GM19023 (cell line): ENCODE data around the gene SYNJ2.

ENCODE experiments used
- ATAC-seq: cut with Tn5 transposase; IDR thresholded peaks from one replicate; pipeline ENCODE4 v1.9.1; 2021; ENCODE audit warnings: mild to moderate bottlenecking, moderate library complexity; ENCODE audit not compliant: unreplicated experiment

Gene SYNJ2

DNA sequence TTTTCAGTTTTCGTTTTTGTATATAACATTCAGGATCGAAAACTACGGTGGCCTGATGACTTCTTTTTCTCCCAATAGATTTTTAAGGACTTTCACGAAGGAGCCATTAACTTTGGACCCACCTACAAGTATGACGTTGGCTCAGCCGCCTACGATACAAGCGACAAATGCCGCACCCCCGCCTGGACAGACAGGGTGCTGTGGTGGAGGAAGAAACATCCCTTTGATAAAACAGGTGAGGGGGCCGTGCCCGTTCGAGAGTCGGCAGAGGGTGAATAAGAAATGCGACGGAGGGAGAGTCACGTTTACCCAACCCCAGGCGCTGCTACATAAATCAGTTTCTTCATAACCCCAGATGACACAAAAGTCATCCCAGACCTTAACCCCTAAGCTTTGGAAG, 94.9 kb downstream of the SYNJ2 start:
- ATAC-seq = no peak

DNA sequence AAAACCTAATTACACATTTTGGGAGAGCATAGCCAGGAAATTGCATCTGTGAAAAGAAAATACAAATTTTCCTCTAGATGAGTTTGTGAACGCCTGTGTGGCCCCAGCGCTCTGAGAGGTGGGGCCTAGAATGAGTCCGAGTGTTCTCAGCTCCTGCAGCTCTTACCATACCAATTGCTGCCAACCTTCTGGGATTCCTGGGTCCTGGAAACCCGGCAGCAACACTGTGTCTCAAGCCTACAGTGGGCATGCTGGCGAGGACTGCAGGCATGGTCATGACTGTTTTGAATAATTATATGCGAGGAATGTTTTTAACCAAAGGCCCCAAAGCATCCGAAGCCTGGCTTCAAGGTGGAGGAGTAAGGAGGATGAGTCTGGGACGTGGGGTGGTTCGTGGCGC, 96.0 kb downstream of the SYNJ2 start:
- ATAC-seq = no peak

DNA sequence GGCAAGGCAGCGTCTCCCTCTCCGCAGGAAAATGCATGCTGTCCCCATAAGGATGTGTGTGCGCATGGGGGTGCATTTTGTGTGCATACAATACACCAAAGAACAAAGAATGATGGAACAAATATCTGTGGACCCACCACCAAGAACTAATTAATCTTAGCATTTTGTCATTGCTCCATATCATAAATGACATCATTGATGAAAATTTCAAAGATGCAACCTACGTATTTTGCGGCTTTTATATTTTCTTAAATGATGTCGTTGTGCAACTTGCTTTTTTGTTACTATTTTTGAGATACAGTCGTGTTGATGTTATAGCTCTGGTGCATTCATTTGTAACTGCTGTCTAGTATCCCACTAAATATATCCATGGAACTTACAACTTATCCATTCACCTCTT, 96.7 kb downstream of the SYNJ2 start:
- ATAC-seq = no peak

DNA sequence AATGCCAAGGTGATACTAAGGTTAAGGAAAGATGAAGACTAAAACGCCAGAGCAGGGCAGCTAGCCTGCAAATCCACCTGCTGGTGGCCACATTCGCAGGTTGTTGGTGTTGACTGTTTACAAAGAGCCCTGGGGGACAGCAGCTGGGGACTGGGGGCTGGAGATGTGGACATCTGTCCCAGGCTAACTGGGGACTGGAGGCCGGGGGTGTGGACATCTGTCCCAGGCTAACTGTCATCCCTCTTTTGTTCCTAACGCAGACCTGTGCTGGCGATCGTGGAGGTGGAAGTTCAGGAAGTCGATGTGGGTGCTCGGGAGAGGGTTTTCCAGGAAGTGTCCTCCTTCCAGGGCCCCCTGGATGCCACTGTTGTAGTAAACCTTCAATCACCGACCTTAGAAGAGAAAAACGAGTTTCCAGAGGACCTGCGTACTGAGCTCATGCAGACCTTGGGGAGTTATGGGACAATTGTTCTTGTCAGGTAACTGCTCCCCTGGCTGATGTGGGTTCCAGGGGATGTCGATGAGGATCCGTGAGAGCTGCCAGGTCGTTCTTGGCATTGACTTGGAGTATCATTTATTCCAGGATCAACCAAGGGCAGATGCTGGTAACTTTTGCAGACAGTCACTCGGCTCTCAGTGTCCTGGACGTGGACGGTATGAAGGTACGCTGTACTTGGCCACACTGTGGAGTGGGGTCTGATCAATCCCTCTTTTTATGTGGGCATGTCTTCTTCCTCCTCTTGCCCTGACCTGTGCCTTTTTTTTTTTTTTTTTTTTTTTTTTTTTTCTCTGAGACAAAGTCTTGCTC, 99.4 kb downstream of the SYNJ2 start:
- ATAC-seq = no peak

DNA sequence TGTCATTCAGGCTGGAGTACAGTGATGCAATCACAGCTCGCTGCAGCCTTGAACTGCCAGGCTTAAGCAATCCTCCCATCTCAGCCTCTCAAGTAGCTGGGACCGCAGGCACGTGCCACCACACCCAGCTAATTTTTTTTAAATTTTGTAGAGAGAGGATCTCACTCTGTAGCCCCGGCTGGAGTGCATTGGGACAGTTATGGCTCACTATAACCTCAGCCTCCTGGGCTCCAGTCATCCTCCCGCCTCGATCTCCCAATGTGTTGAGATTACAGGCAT, 99.9 kb downstream of the SYNJ2 start:
- ATAC-seq = no peak

DNA sequence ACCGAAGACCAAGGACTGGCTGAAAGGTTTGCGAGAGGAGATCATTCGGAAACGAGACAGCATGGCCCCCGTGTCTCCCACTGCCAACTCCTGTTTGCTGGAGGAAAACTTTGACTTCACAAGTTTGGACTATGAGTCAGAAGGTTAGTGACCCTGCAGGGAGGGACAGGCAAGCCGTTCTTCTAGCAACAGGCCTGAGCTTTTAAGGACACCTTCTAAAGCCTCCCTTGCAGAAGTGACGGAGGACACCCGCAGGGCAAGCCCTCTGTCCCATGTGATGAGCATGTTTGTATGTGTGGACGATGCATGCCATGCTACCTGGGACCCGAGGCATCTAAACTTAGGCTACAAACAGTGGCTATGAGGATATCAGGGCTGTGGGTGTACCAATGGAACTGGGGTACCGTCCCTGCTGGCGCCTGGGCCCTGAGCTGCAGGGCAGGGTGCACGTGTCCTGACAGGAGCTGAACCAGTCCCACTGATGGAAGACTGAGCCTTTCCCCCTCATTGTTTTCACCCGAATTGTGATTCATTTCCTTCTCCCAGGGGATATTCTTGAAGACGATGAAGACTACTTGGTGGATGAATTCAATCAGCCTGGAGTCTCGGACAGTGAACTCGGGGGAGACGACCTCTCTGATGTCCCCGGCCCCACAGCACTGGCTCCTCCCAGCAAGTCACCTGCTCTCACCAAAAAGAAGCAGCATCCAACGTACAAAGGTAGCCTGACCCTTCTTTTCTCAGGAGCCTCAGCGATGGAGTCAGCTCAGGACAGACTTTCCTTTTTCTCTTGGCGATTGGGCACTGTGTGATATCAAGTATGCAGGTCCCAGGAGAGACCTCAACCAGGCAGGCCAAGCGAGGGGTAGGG, 102.0 kb downstream of the SYNJ2 start:
- ATAC-seq = no peak

DNA sequence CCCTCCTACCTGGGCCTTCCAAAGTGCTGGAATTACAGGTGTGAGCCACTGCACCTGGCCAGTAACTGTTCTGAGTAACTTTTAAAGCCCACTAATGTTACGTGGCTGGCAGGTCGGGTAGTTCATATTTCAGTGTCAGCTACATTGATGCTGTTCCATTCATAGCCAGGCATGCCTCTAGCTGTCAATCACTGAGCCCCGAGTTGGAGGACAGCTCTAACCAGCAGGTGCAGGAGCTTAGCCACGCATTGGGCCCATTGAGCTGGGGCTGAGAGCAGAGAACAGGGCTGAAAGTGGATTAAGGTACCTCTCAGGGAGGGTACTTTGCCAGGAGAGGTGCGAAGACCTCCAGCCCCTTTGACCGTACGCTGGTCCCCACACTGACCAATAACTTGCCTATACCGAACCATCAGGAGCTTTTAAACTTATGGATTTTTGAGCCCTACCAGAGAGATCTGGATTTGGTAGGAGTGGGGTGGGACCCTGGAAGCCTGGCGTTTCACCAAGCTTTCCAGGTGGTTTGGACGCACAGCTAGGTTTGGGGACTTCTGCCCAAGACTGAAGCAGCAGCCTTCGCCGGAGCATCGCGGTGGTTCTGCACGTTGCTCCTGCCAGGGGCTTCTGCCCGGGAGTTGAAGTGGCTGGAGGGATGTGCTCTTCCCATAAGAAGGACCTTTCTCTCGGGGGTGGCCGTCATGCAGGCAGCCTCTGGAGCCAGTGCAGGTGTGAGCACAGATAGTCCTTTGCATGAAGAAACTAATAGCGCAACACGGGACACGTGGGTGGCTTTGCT, 103.8 kb downstream of the SYNJ2 start:
- ATAC-seq = no peak

DNA sequence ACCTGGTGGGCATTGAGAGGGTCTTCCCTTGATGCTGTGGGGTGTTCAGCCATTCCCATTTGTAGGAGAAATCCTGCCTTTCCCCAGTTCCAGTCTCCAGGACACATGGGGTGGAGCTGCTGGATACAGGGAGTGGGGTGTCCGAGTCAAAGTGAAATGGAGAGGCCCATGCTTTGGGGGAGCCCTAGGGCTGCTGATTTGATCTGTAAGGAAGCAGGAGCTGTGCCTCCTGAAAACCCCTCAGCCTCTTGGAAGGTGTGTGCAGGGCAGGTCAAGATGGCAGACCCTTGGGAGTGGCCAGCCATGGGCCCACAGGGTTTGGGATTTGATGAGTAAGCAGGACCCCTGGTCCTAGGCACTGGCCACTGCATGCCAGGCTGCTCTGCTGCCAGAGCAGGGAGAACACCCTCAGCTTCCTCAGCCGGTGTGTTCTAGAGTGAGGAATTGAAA, 104.4 kb downstream of the SYNJ2 start:
- ATAC-seq = no peak

DNA sequence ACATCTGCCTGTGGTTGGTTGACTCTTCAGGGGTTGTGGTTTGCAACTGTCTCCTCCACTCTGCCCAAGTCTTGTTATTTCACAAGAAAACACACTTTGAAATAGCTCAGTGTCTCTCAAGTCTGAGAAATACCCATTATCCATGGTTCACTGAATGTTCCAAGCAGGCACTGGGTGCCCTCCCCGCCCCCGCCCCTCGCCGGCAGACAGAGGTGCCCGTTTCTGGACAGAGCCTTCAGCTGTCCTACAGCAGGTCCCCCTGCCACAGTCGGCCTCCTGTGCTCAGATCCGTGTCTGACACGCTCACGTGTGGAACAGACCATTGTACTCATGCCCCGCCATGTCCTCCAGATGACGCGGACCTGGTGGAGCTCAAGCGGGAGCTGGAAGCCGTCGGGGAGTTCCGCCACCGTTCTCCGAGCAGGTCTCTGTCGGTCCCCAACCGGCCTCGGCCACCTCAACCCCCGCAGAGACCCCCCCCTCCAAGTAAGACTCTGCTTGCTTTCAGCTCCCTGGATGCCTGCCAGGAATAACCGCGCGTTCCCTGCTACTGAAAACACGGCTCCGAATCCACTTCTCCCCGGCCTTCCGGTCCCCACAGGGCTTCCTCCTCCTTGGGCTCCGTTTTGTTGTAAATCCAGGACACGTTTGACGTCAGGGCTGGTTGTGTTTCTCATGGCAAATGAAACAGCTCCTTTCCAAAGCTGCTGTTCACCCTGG, 105.0 kb downstream of the SYNJ2 start:
- no peak for ATAC-seq

DNA sequence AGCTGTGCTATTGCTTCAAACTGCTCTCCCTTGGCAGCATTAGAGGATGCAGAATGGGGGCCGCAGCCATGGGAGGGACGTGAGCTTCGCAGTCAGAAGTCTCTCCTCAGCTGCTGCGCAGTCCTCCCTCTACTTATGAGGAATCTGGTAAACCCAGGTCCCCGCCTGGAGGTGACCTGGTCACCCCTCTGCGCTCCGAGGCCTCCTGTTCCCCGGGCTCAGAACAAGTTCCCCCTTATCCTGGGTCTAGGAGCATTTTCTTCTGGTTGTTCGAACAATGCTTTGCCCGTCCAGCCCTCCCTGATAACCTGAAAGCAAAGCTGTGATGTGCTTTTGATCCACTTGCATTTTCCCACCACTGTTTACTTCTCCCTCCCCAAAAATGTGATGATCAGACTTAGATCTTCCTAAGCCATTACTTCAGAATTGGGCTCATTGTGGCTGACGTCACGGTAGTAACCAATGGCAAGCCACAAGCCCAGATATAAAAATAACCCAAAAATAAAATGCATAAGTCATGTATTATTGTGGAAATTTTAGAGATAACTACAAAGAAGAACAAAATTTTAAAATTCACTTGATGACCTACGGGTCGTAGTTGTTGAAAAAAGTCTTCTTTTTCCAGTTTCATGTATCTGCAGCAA, 105.7 kb downstream of the SYNJ2 start:
- ATAC-seq = no peak

DNA sequence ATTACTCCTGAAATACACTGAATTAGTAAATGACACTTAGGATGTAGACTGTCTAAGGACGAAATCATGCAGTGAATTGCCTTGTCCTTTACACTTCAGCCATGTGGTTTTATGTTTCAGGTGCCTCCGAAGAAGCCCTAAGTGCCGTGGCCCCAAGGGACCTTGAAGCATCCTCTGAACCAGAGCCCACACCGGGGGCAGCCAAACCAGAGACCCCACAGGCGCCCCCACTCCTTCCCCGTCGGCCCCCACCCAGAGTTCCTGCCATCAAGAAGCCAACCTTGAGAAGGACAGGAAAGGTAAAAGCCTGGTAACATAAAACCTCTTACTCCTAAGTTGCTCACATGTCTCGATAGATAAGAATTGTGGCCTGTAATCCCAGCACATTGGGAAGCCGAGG, 111.1 kb downstream of the SYNJ2 start:
- no peak for ATAC-seq

DNA sequence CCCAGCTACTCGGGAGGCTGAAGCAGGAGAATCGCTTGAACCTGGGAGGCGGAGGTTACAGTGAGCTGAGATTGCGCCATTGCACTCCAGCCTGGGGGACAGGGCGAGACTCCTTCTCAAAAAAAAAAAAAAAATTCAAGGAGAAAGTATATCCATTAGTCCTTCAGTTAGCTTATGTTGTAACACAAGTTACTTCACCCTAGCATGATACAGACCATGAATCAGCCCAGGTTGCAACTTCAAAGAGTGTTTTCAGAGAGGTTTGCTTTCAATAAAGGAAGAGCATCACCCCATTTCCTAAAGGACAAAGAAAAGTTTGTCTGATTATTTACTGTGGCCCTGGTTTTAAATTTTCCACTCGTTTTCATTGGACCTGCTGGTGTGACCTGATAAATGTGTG, 113.4 kb downstream of the SYNJ2 start:
- ATAC-seq = no peak

DNA sequence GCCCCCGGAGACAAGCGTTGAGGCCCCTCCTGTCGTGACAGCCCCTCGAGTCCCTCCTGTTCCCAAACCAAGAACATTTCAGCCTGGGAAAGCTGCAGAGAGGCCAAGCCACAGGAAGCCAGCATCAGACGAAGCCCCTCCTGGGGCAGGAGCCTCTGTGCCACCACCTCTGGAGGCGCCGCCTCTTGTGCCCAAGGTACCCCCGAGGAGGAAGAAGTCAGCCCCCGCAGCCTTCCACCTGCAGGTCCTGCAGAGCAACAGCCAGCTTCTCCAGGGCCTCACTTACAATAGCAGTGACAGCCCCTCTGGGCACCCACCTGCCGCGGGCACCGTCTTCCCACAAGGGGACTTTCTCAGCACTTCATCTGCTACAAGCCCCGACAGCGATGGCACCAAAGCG, 114.0 kb downstream of the SYNJ2 start:
- no peak for ATAC-seq

DNA sequence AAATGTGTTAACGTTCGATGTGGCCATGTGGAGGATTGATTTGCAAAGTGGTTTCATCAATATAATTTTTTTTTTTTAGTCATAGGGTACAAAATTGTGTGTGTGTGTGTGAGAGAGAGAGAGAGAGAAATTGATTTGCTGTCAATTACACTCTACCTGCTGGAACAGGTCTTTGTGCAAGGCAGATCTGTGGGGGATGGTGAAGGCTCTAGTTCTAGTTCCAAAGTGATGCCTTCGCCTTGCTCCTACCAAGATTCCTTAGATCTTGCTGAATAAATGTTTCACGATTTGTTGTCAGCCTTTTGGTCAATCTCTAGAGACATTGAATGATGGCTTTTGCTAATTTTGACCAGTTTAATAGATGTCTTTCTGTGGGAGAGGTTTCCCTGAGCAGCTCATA, 121.6 kb downstream of the SYNJ2 start:
- no peak for ATAC-seq

DNA sequence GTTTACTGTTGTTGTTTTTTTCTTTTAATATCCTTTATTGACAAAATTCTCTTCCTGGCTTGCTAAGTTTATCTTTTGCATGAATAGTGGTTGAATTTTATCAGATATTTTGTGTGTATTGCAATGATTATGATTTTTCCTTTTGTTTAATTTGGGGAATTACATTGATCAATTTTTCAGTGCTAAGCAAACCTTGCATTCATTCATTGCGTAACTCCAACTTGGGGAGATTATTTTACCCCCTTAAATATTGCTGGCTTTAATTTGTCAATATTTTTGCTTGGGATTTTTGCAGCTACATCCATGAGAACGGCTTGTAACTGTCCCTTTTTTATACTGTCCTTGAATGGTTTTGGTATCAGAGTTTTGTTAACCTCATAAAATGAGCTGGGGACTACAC, 123.0 kb downstream of the SYNJ2 start:
- ATAC-seq = no peak

DNA sequence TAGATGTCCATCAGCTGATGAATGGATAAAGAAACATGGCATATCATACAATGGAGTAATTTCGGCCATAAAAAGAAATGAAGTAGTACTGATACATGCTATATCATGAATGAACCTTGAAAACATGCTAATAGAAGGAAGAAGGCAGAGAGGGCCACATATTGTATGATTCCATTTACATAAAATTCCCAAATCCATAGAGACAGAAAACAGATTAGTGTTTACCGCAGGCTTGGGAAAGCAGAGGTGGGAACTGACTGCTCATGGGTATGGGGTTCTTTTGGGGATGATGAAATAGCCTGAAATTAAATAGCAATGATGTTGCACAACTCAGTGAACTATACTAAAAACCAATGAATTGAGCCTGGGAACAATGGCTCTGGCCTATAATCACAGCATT, 128.1 kb downstream of the SYNJ2 start:
- no peak for ATAC-seq

DNA sequence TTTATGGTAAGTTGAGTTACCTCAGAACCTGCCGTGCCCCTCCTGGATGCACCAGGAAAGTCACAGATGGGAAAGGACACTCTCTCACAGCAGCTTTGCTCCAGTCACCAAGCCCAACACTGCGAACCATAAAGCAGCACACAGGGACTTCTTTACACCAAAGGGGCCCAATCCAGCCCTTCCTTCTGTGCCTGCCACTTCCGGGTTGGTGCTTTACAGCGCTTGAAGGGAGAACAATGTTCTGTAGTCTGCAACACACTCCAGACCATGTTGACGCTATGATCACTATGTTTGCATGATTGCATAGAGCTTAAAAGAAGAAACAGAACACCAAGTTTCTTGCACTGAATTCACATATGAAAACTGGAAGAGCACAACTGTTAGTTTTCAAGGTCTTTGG, 129.3 kb downstream of the SYNJ2 start:
- ATAC-seq = no peak

DNA sequence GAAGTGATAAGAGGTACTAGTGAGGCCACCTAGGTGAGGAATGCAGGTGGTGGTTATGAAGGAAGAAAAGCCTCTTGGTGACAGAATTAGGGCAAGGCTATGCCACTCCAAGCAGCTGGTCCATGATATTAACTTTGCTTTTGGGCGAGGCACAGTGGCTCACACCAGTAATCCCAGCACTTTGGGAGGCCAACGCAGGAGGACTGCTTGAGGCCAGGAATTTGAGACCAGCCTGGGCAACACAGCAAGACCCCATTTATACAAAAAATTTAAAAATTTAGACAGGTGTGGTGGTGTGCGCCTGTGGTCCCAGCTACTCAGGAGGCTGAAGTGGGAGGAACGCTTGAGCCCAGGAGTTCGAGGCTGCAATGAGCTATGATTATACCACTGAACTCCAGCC, 130.3 kb downstream of the SYNJ2 start:
- no peak for ATAC-seq

DNA sequence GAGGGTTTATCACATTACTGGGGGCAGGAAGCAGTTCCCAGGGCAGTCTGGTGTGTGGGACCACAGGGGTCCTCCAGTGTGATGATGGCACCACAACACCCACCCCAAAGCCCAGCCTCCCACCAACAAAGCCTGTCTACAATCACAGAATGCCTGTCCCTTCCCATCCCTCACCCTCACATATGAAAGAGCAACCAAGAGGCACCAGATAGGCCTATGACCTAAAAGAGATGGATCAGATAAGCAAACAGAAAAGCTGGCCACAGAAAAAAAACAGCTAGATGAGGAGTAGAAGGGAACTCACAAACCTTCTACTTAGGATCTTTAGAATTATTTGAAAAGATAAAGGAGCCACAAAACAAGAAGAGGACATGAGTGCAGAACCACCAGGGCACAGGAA, 132.1 kb downstream of the SYNJ2 start:
- ATAC-seq = no peak

DNA sequence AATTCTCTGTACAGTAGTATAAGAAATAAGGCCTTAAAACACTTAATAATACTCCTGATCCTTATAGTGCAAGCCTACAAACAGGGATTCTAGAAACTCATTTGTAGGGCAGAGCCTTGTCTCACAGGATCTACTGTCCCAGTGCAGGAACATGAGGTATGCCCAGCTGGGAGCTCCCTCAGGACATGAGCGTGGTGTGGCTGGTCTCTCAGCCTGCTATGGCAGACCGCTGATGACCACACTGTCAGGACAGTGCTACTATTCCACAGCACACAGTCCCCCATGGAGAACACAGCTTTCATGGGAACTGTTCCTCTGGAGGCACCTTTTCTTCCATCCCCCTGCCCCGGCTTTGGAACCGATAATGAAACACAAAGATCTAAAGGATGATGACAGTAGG, 133.4 kb downstream of the SYNJ2 start:
- no peak for ATAC-seq

DNA sequence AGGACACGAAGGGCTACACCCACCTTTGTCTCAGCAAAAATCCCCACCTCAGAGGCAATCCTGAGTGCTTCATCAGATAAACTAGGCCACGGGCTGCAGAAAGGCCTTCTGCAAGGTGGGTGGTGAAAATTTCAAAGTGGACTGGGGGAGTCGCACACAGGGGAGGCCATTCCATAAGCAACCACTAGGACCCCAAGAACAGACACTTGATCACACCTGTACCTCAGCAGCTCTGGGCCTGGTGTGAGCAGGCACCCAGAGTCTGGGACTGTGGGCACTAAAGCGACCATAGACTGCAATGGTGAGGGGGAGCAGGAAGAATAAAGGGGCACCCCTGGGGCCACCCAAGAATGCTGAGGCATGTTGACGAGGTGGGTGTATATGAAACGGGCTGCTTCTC, 133.8 kb downstream of the SYNJ2 start:
- no peak for ATAC-seq
